Suprapubic skin (tissue), 4 donors: ENCODE data around the gene NOX3.

ENCODE experiments used
- CTCF ChIP-seq, 2 donors: fragments of 200-600 bp in 1 of 2; fragments of 450-650 bp in 1 of 2; sonication (generic) in 1 of 2; IDR thresholded peaks; one replicate each; pipeline ENCODE4 v1.5.1; 2016 to 2019; ENCODE audit warnings: antibody characterized with exemption in 2 of 2, mild to moderate bottlenecking in 1 of 2, moderate library complexity in 1 of 2
- EP300 ChIP-seq: sonication (generic); formaldehyde crosslinking; IDR thresholded peaks from one replicate; pipeline ENCODE4 v1.6.1; 2017; ENCODE audit warnings: antibody characterized with exemption
- POLR2A ChIP-seq, 2 donors: fragments of 450-650 bp; IDR thresholded peaks; one replicate each; pipeline ENCODE4 v1.6.1; 2017; ENCODE audit warnings: antibody characterized with exemption in 2 of 2, mild to moderate bottlenecking in 2 of 2, moderate library complexity in 2 of 2
- POLR2AphosphoS5 ChIP-seq, 3 donors: sonication (generic); formaldehyde crosslinking; IDR thresholded peaks; one replicate each; pipeline ENCODE4 v1.6.1; 2017; ENCODE audit warnings: antibody characterized with exemption in 3 of 3

- TF ChIP-seq CTCF (IDR thresholded peaks at IDR 0.05), result no peak
- TF ChIP-seq POLR2A (IDR thresholded peaks at IDR 0.05), result no peak
- TF ChIP-seq EP300, result no peak
- no peak for TF ChIP-seq POLR2AphosphoS5 (IDR thresholded peaks at IDR 0.05)
These were observed 57.4 kb downstream of the NOX3 start for GRCh38 chr6:155398221-155398620.
